T-helper 22 cell (primary cell): ENCODE results near the gene BABAM2.

ENCODE experiments used
- DNase-seq: peaks from one replicate; pipeline ENCODE4 v3.0.0-alpha.2; 2020; ENCODE audit warnings: low read depth

Gene BABAM2

GRCh38 chr2:28282861-28283646 is 392.5 kb downstream of the BABAM2 start:
- no peak for DNase-seq

GRCh38 chr2:28283861-28284260 is 393.3 kb downstream of the BABAM2 start:
- no peak for DNase-seq

GRCh38 chr2:28286678-28287077 is 396.1 kb downstream of the BABAM2 start:
- DNase-seq, result no peak

GRCh38 chr2:28287256-28287915 is 396.9 kb downstream of the BABAM2 start:
- no peak for DNase-seq

DNA sequence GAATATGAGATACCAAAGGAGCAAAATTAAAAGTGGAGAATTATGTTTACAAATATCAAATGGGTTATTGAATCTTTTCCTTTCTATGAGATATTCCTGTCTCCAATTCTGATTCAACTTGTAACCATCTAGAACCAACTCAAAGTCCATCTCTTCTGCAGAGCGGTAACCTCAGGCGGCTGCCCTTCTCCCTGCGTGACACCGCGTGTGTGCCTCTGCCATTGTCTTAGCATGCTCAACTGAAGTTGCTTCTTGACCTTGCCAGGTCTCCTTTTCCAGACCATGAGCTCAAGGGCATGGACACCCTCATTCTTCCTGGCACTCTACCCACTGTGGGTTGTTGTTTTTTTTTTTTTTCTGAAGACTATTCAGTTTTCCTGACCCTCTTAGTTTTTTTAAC is 398.1 kb downstream of the BABAM2 start:
- DNase-seq, result no peak

DNA sequence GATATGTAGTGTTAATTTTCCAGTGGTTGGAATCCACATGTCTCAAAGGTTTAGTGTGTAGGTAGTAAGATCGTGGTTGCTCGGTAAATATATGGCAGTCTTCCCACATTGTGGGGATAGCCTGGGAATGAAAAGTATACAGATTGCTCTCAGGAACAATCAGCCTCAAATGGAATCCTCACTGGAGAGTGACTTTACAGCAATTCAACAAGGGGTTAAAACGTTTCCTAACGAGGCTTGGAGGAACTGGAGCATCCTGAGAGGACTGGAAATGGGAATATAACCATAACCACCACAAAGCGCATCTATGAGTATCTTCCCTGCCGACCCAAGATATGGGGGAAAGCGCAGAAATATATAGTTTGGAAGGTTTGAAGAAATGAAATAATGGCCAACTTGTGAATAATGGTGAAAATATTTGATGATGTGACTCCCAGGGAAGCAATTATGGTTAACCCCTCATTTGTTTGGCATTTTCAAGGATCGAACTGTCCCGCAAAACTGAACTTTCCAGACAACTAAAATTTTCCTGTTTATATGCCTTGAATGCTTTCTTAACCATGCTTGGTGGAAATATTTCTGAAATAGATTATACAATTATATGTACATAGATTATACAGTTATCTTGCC is 401.4 kb downstream of the BABAM2 start:
- DNase-seq, result no peak

DNA sequence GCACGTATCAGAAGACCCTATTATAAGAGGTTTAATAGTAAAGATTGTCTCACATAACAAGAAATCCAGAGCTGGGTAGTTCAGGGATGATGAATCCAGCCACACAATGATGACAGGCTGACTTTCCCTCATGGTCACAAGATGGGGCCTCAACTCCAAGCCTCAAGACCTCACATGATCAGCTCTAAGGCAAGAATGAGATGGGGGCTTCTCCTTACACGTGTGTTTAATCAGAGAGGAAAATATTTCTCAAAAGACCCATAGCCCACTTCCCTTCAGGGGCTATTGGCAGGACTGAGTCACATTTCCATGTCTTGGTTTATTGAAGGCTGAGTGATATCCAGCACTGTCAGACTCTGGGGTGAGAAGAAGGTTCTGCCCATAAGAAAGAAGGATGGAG is 402.0 kb downstream of the BABAM2 start:
- DNase-seq, result no peak

- DNase-seq, result no peak
These were observed 402.9 kb downstream of the BABAM2 start for GRCh38 chr2:28293416-28293815.

- no peak for DNase-seq
These were observed 403.9 kb downstream of the BABAM2 start for GRCh38 chr2:28294451-28294850.

DNA sequence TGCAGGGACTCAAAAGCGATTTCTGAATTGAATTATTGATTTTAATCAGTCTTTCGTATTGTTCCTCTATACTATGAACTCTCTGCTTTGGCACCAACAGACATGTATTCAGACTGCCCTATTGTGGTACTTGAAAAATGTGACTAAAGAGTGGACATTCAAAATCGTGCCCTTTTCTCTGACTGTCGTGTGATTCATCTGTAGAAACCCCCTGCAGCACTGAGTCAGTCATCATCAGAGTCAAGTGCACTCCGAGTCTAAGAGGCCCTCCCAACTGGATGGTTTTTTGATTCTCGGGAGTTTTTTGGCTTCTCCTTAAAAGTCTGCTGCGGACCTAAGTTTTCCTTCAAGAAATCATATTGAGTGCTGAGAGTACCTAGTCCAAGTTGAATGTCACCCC is 405.7 kb downstream of the BABAM2 start:
- no peak for DNase-seq

DNA sequence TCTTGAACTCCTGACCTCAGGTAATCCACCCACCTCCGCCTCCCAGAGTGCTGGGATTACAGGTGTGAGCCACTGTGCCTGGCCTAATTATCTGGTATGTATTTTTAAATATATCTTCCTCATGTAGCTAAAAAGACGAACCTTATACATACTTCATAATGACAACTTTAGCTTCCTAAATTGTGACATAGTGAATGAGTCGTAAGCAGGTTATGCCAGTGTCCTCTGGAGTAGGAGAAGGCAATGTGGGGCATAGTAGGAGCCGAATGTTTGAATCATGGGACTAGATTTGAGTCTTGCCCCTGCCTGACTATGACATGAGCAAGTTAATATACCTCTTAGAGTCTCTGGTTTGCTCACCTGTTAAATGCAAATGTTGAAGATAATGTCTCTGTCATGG is 406.4 kb downstream of the BABAM2 start:
- no peak for DNase-seq

DNA sequence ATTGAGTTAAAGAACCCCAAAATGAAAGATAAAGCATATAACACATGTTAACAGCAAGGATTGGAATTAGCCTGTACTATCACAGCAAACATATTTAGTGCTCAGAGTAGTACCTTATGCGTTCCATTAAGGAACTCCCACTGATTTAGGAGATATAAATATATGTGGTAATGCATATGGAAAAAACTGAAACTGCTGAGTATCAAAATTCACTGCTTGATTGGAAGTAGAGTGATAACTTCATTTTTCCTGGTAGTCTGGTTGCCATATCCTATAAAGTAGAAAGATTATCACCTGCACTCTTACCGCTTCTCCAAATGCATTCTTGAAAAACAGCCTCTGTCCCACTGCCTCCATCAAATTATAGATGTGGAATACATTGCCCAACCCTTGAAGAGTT is 407.0 kb downstream of the BABAM2 start:
- DNase-seq, result no peak

DNA sequence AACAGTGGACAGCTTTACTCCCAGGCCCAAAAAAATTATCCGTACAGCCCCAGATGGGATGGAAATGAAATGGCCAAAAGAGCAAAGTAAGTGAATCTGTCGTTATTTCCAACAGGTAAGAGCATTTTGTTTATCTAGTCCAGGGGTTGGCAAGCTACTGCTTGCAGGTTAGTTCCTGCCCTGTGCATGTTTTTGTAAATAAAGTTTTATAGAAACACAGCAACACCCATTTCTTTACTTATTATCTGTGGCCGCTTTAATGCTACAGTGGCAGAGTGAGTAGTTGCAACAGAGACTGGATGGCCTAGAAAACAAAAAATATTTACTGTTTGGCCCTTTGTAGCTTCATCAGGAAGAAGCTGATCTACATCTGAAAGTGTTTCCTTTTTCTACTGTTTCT is 407.9 kb downstream of the BABAM2 start:
- no peak for DNase-seq

- no peak for DNase-seq
These were observed 410.2 kb downstream of the BABAM2 start for GRCh38 chr2:28300485-28301341.

- DNase-seq, result no peak
These were observed 414.7 kb downstream of the BABAM2 start for GRCh38 chr2:28305202-28305601.

GRCh38 chr2:28310107-28310506 is 419.6 kb downstream of the BABAM2 start:
- no peak for DNase-seq

DNA sequence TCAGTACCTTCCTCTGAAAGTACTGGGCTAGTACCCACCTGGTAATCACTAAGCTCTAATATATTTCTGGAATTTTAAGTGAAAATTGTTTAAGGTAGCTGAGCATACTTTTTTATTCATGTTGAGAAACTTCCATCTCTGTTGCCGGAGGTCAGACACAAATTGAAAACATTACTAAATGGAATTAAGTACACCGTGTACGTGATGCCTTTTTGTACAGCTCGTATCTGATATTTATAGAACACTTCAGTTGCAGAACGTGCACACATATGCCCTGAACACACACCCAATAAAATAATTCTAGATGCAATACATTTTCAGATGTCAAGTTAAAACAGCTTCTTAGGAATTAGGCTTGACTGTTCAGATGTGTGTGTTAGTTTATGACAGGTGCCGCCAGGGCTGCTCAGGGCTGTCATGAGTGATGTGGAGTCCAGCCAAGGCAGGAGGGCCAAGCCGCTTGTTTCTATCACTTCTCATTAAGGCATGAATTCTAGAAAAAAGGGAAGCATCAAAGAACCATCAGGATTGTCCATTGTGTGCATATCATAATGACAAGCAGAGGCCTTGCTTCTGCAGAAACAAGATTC is 421.2 kb downstream of the BABAM2 start:
- DNase-seq, result no peak

DNA sequence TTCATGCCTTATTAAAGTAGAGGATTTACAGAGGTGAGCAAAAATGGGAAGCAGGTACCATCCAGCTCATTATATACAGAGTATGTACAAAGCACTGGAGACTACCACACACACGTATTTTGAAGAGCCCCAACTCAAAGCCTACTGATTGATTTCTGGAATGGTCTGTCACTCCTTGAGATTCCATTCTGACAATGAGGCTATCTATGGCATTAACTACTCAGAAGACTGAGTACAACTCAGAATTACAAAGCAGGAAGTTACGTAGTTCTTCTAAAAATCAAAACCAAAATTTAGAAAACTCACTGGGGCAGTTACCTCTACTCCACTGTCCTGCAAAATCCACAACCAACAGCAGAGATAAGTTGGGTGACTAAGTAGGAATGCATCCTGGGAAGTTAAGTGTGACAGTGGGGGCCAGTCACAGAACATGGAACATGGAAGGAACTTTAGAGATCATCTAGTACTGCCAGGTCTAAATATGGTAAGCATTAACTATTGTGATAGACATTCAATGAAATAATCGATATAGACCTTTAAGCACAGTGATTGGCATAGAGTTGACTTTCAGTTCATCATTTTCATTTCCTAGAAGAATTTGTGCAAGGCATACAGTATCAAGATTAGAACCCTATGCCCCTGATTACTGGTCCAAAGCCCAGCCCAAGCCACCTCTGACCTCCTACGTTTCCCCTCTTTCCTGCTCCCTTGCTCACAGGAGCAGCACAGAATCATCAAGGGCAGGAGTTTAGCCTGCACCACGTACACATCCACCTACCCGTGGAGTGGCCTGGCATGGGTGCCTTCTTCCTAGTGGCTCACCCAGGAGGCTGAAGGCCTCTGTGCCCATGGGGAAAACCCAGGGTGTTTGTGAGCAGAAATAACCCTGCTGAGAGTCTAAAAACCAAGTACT is 422.0 kb downstream of the BABAM2 start:
- DNase-seq, result no peak

DNA sequence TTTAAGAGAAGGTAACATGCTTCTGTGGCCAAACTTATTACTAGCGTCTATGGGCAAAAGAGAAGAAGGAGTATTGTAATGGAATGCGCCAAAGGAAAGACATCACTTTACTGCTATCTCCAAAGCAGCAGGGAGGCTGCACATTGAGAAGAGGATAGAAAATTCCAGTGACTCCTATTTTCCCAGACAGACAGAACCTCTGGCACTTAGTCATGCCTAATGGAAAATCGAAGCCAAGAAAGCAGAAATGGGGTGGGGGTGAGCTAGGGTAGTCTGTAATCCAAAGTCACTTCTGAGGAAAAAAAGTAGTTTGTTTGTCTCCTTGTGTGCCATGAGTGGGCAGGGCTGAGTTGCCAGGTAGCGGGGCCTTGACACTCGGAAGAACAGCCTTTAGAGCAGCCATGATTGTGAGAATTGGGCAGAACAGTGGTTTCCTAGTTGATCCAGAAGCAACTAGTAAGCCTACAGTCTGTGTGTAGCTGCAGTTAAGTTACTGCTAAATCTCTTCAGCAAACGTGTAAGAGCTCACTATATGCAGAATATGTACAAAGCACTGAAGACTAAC is 422.8 kb downstream of the BABAM2 start:
- no peak for DNase-seq

- no peak for DNase-seq
These were observed 424.4 kb downstream of the BABAM2 start for GRCh38 chr2:28314968-28315367.
